ENCODE measurements around the gene BRD4.

- TF ChIP-seq TEAD4 (IDR thresholded peaks at IDR 0.05) (peak; percentile 57; the same call in 1 of the 2 replicates), CEBPB (IDR thresholded peaks at IDR 0.05) (peak; percentile 11; the same call in 1 of the 2 replicates), TAF1 (IDR thresholded peaks at IDR 0.05; ENCODE audit: low read depth) (no peak), MAX (IDR thresholded peaks at IDR 0.05) (no peak), RAD21 (IDR thresholded peaks at IDR 0.05; ENCODE audit: low read depth) (peak; percentile 59)
Observed at GRCh38 chr19:15252398-15253018, 79.8 kb downstream of the BRD4 start.
